WTC11 (cell line): ENCODE results near the gene AP2S1. TPM values are rescaled to one million over a fixed set of nuclear protein-coding genes. Genes with fewer than 3 reads are reported as not detected.
"Not testable (repeated sequence)": the region's sequence is repeated elsewhere in the genome, so short reads cannot be mapped to it uniquely, and the experiment has no call there.

ENCODE experiments used
- ATAC-seq: fragments of 200-7000 bp; cut with Tn5 transposase; 2 replicates; pipeline ENCODE4 v1.10.0; 2021; ENCODE audit warnings: mild to moderate bottlenecking, moderate library complexity
- CTCF ChIA-PET: fragments of 300-600 bp; sonication (Branson Sonifier 250); formaldehyde crosslinking; loops from one replicate; lab custom pipeline; 2021; ENCODE audit warnings: antibody characterized with exemption; lab: Charles Lee
- POLR2A ChIA-PET: fragments of 350-600 bp; sonication (Branson Sonifier 250); formaldehyde crosslinking; loops from one replicate; lab custom pipeline; 2021; ENCODE audit warnings: antibody characterized with exemption; lab: Charles Lee
- DNase-seq: peaks from one replicate; pipeline ENCODE4 v3.0.0; 2021; ENCODE audit warnings: low spot score
- H3K27ac Mint-ChIP-seq: 2 replicates; pipeline ENCODE4 v1.8.0; 2021; ENCODE audit warnings: mixed read lengths
- H3K27me3 Mint-ChIP-seq: 2 replicates; pipeline ENCODE4 v1.8.0; 2021; ENCODE audit warnings: low read depth, mild to moderate bottlenecking, moderate library complexity, mixed read lengths
- H3K36me3 Mint-ChIP-seq: 2 replicates; pipeline ENCODE4 v1.8.0; 2021; ENCODE audit warnings: mixed read lengths
- H3K4me1 Mint-ChIP-seq: 2 replicates; pipeline ENCODE4 v1.8.0; 2022; ENCODE audit warnings: mixed read lengths
- H3K4me3 Mint-ChIP-seq: 2 replicates; pipeline ENCODE4 v1.8.0; 2021; ENCODE audit warnings: mild to moderate bottlenecking, moderate library complexity, mixed read lengths
- H3K9me3 Mint-ChIP-seq: 2 replicates; pipeline ENCODE4 v1.8.0; 2021; ENCODE audit warnings: mixed read lengths
- ARID4B ChIP-seq: sonication (generic); formaldehyde crosslinking; IDR thresholded peaks from 2 replicates; pipeline ENCODE4 v1.8.0; 2023; ENCODE audit warnings: missing genetic modification reagents, mild to moderate bottlenecking, borderline replicate concordance
- FOXJ3 ChIP-seq: sonication (generic); formaldehyde crosslinking; IDR thresholded peaks from 2 replicates; pipeline ENCODE4 v1.9.0; 2021; ENCODE audit warnings: missing genetic modification reagents, mild to moderate bottlenecking, borderline replicate concordance
- FOXP1 ChIP-seq: sonication (generic); formaldehyde crosslinking; IDR thresholded peaks from 2 replicates; pipeline ENCODE4 v1.8.0; 2022; ENCODE audit warnings: missing genetic modification reagents, mild to moderate bottlenecking, moderate library complexity, borderline replicate concordance
- IRF2 ChIP-seq: sonication (generic); formaldehyde crosslinking; IDR thresholded peaks from 2 replicates; pipeline ENCODE4 v1.8.0; 2022; ENCODE audit warnings: low read depth, missing genetic modification reagents, borderline replicate concordance
- NR1H2 ChIP-seq: sonication (generic); formaldehyde crosslinking; IDR thresholded peaks from 2 replicates; pipeline ENCODE4 v1.9.0; 2021; ENCODE audit warnings: mild to moderate bottlenecking, moderate library complexity, missing genetic modification reagents
- NR3C1 ChIP-seq: sonication (generic); formaldehyde crosslinking; conservative IDR thresholded peaks from 2 replicates; pipeline ENCODE4 v1.8.1; 2023; ENCODE audit warnings: low read depth, mild to moderate bottlenecking, missing genetic modification reagents
- SP1 ChIP-seq: sonication (generic); formaldehyde crosslinking; conservative IDR thresholded peaks from 2 replicates; pipeline ENCODE4 v1.8.1; 2022; ENCODE audit warnings: missing genetic modification reagents
- TEAD4 ChIP-seq: sonication (generic); formaldehyde crosslinking; IDR thresholded peaks from 2 replicates; pipeline ENCODE4 v1.8.0; 2022; ENCODE audit warnings: mild to moderate bottlenecking, missing genetic modification reagents
- TP53 ChIP-seq: sonication (generic); formaldehyde crosslinking; IDR thresholded peaks from 2 replicates; pipeline ENCODE4 v1.8.1; 2023; ENCODE audit warnings: mild to moderate bottlenecking, missing genetic modification reagents
- total RNA-seq: library from RNA; stranded (reverse); gene quantifications from 3 replicates; pipeline ENCODE4 v1.2.3, GENCODE V29; 2021
- TF ChIP-seq, protein P1 (sequence below): fragments of 200-600 bp; IDR thresholded peaks from 2 replicates; pipeline ENCODE4 v1.8.0; 2022; ENCODE audit warnings: antibody characterized with exemption
- TF ChIP-seq, protein P2 (sequence below): sonication (generic); formaldehyde crosslinking; IDR thresholded peaks from 2 replicates; pipeline ENCODE4 v1.8.0; 2022; ENCODE audit warnings: mild to moderate bottlenecking, missing genetic modification reagents

Gene AP2S1
- total RNA-seq, 1 experiment from 2014 or later = 249 TPM

GRCh38 chr19:46824890-46825730, 25.5 kb downstream of the AP2S1 start:
- Mint-ChIP-seq H3K36me3 (no peaks in the 10 kb centered on the region), H3K27ac (0 out of 2 replicates have a peak overlapping the region, but pooled peaks have one; percentile 24), H3K4me1 (peaks cover 16% of the 10 kb centered on the region), H3K9me3 (no peaks in the 10 kb centered on the region), H3K27me3 (no peaks in the 10 kb centered on the region), H3K4me3 (no peak overlapping the region)
- ChIA-PET CTCF (interaction anchor here (0.6 kb wide), 2 partner anchors 16 to 25 kb away, joined by 3 to 6 read pairs; no protein-coding TSS in a partner anchor), POLR2A (interaction anchor here (0.7 kb wide), 1 partner anchor 11 kb away, joined by 3 read pairs; no protein-coding TSS in a partner anchor)
- DNase-seq (no peak), ATAC-seq (no peak)
- no peak for TF ChIP-seq FOXP1 (CRISPR knock-in tag)
- TF ChIP-seq ARID4B (CRISPR knock-in tag) = no peak
- TF ChIP-seq TP53 = no peak
- TF ChIP-seq SP1 (CRISPR knock-in tag) = no peak

DNA sequence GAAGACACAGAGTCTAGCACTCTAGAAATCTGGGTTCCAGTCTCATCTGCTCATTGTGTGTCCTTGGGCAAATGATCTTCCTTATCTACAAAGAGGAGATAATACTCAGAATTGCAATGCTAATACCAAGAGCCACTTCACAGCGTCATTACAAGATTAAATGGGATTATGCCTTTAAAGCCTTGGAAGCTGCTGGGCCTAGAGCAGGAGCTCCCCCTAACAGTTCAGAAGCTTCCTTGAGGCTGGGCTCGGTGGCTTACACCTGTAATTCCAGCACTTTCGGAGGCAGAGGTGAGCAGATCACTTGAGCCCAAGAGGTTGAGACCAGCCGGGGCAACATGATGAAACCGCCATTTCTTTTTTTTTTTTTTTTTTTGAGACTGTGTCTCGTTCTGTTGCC, 27.6 kb downstream of the AP2S1 start:
- no peak for ATAC-seq
- ChIA-PET CTCF (interaction anchor here (1.2 kb wide), 1 partner anchor 18 kb away, joined by 7 read pairs; no protein-coding TSS in a partner anchor), POLR2A (interaction anchor here (0.7 kb wide), 1 partner anchor 65 kb away, joined by 5 read pairs; no protein-coding TSS in a partner anchor)
- Mint-ChIP-seq H3K4me3 (no peak overlapping the region), H3K9me3 (0 out of 2 replicates have a peak, but pooled peaks cover 4% of the 10 kb centered on the region), H3K27ac (no peak overlapping the region), H3K4me1 (peaks cover 11% of the 10 kb centered on the region), H3K27me3 (no peaks in the 10 kb centered on the region), H3K36me3 (no peaks in the 10 kb centered on the region)
- no peak for DNase-seq
- TF ChIP-seq NR3C1 (no peak), TEAD4 (CRISPR knock-in tag) (no peak), IRF2 (CRISPR knock-in tag) (no peak), NR1H2 (no peak), FOXJ3 (CRISPR knock-in tag) (no peak)
- TF ChIP-seq, protein P1, sequence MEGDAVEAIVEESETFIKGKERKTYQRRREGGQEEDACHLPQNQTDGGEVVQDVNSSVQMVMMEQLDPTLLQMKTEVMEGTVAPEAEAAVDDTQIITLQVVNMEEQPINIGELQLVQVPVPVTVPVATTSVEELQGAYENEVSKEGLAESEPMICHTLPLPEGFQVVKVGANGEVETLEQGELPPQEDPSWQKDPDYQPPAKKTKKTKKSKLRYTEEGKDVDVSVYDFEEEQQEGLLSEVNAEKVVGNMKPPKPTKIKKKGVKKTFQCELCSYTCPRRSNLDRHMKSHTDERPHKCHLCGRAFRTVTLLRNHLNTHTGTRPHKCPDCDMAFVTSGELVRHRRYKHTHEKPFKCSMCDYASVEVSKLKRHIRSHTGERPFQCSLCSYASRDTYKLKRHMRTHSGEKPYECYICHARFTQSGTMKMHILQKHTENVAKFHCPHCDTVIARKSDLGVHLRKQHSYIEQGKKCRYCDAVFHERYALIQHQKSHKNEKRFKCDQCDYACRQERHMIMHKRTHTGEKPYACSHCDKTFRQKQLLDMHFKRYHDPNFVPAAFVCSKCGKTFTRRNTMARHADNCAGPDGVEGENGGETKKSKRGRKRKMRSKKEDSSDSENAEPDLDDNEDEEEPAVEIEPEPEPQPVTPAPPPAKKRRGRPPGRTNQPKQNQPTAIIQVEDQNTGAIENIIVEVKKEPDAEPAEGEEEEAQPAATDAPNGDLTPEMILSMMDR = no peak
- TF ChIP-seq, protein P2, sequence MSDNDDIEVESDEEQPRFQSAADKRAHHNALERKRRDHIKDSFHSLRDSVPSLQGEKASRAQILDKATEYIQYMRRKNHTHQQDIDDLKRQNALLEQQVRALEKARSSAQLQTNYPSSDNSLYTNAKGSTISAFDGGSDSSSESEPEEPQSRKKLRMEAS (CRISPR knock-in tag) = no peak

- H3K27me3 Mint-ChIP-seq, POLR2A ChIA-PET: not testable (repeated sequence)
These were observed 28.2 kb downstream of the AP2S1 start for GRCh38 chr19:46822410-46822787.

More at GRCh38 chr19:46822410-46822787, 28.2 kb downstream of the AP2S1 start:
- H3K27ac Mint-ChIP-seq, H3K36me3 Mint-ChIP-seq, H3K4me3 Mint-ChIP-seq, H3K9me3 Mint-ChIP-seq, ATAC-seq, DNase-seq: not testable (repeated sequence)
- CTCF ChIA-PET = interaction anchor here (0.8 to 1.8 kb wide), 3 partner anchors 18 to 55 kb away, joined by 3 to 7 read pairs (median 4); partner anchors contain the start of gene SLC1A5
- peaks cover 11% of the 10 kb centered on the region for H3K4me1 Mint-ChIP-seq
